Endothelial cell (in vitro differentiated cells): ENCODE data around the gene NRDC. TPM values are rescaled to one million over a fixed set of nuclear protein-coding genes. Genes with fewer than 3 reads are reported as not detected.
A peak's percentile ranks its signal among the peaks of the same experiment; 100 is the strongest.

Experiments used
- DNase-seq: peaks from one replicate; pipeline ENCODE4 v3.0.0; 2021; ENCODE audit warnings: low spot score
- H3K27ac Mint-ChIP-seq: one replicate; pipeline ENCODE4 v1.8.0; 2021; ENCODE audit warnings: mixed read lengths, inconsistent platforms; ENCODE audit not compliant: unreplicated experiment
- H3K27me3 Mint-ChIP-seq: one replicate; pipeline ENCODE4 v1.8.0; 2021; ENCODE audit warnings: mild to moderate bottlenecking, moderate library complexity, mixed read lengths, inconsistent platforms; ENCODE audit not compliant: unreplicated experiment
- H3K36me3 Mint-ChIP-seq: one replicate; pipeline ENCODE4 v1.8.0; 2021; ENCODE audit warnings: mild to moderate bottlenecking, low read depth, mixed read lengths, inconsistent platforms; ENCODE audit not compliant: unreplicated experiment
- H3K4me1 Mint-ChIP-seq: one replicate; pipeline ENCODE4 v1.8.0; 2021; ENCODE audit warnings: mild to moderate bottlenecking, mixed read lengths, inconsistent platforms; ENCODE audit not compliant: unreplicated experiment
- H3K4me3 Mint-ChIP-seq: one replicate; pipeline ENCODE4 v1.8.0; 2021; ENCODE audit warnings: mild to moderate bottlenecking, mixed read lengths, inconsistent platforms; ENCODE audit not compliant: unreplicated experiment
- H3K9me3 Mint-ChIP-seq: one replicate; pipeline ENCODE4 v1.8.0; 2021; ENCODE audit warnings: mixed read lengths, inconsistent platforms; ENCODE audit not compliant: unreplicated experiment
- CTCF ChIP-seq: fragments of 200-600 bp; sonication (generic); IDR thresholded peaks from one replicate; pipeline ENCODE4 v1.5.0; 2021; ENCODE audit warnings: antibody characterized with exemption; ENCODE audit not compliant: unreplicated experiment
- total RNA-seq: library from RNA; stranded (reverse); fragmentation: NEBNext Ultra II Directional; extraction: Animal tissue kit (Norgen Biotek cat#: 25700); gene quantifications from one replicate; pipeline ENCODE4 v1.2.1, GENCODE V29; 2021; ENCODE audit not compliant: unreplicated experiment

NRDC gene
- total RNA-seq, 1 donor from 2014 or later, result 135 TPM

GRCh38 chr1:51906306-51907078 lies 28.0 kb upstream of the NRDC start:
- no peak for TF ChIP-seq CTCF
- H3K9me3 Mint-ChIP-seq, result peaks cover 17% of the 10 kb centered on the region
- peak overlapping the region; percentile 82 for H3K27ac Mint-ChIP-seq
- H3K4me1 Mint-ChIP-seq, result peaks cover 38% of the 10 kb centered on the region
- no peak for DNase-seq
- peaks cover 17% of the 10 kb centered on the region for H3K36me3 Mint-ChIP-seq
- H3K27me3 Mint-ChIP-seq, result peaks cover 12% of the 10 kb centered on the region
- peak overlapping the region; percentile 69 for H3K4me3 Mint-ChIP-seq

GRCh38 chr1:51902456-51902855 lies 23.9 kb upstream of the NRDC start:
- peaks cover 16% of the 10 kb centered on the region for H3K36me3 Mint-ChIP-seq
- peaks cover 16% of the 10 kb centered on the region for H3K9me3 Mint-ChIP-seq
- H3K4me1 Mint-ChIP-seq, result peaks cover 23% of the 10 kb centered on the region
- no peak overlapping the region for H3K27ac Mint-ChIP-seq
- TF ChIP-seq CTCF, result no peak
- H3K27me3 Mint-ChIP-seq, result peaks cover 5% of the 10 kb centered on the region
- no peak overlapping the region for H3K4me3 Mint-ChIP-seq
- DNase-seq, result no peak

GRCh38 chr1:51901151-51901550 lies 22.6 kb upstream of the NRDC start:
- H3K9me3 Mint-ChIP-seq, result peaks cover 4% of the 10 kb centered on the region
- TF ChIP-seq CTCF, result no peak
- H3K27ac Mint-ChIP-seq, result no peak overlapping the region
- no peak overlapping the region for H3K4me3 Mint-ChIP-seq
- no peaks in the 10 kb centered on the region for H3K27me3 Mint-ChIP-seq
- H3K4me1 Mint-ChIP-seq, result peaks cover 15% of the 10 kb centered on the region
- DNase-seq, result no peak
- H3K36me3 Mint-ChIP-seq, result peaks cover 3% of the 10 kb centered on the region

GRCh38 chr1:51899022-51899421 lies 20.5 kb upstream of the NRDC start:
- no peak overlapping the region for H3K27ac Mint-ChIP-seq
- DNase-seq, result no peak
- no peak overlapping the region for H3K4me3 Mint-ChIP-seq
- peaks cover 3% of the 10 kb centered on the region for H3K4me1 Mint-ChIP-seq
- TF ChIP-seq CTCF, result no peak
- no peaks in the 10 kb centered on the region for H3K27me3 Mint-ChIP-seq
- no peaks in the 10 kb centered on the region for H3K9me3 Mint-ChIP-seq
- no peaks in the 10 kb centered on the region for H3K36me3 Mint-ChIP-seq

- Mint-ChIP-seq H3K27ac (no peak overlapping the region), H3K36me3 (no peaks in the 10 kb centered on the region), H3K27me3 (no peaks in the 10 kb centered on the region), H3K4me3 (no peak overlapping the region), H3K9me3 (no peaks in the 10 kb centered on the region), H3K4me1 (peaks cover 3% of the 10 kb centered on the region)
- DNase-seq, result no peak
- TF ChIP-seq CTCF, result no peak
These were observed 19.7 kb upstream of the NRDC start for GRCh38 chr1:51898090-51898734.
